Coronary artery (tissue), 2 donors: ENCODE results near the gene COL26A1.

ENCODE experiments used
- DNase-seq: peaks from one replicate; pipeline ENCODE4 v3.0.0-alpha.2; 2017; ENCODE audit warnings: low spot score
- H3K27ac ChIP-seq, 2 donors: fragments of 200-600 bp; sonication (generic); one replicate each; pipeline ENCODE4 v1.5.1; 2016 to 2019
- H3K4me3 ChIP-seq: fragments of 200-600 bp; sonication (generic); 2 replicates; pipeline ENCODE4 v1.5.1; 2016; ENCODE audit warnings: mild to moderate bottlenecking, moderate library complexity
- CTCF ChIP-seq: fragments of 200-600 bp; sonication (generic); IDR thresholded peaks from one replicate; pipeline ENCODE4 v1.5.1; 2019; ENCODE audit warnings: antibody characterized with exemption

Gene COL26A1

GRCh38 chr7:101542527-101543241, 180.0 kb downstream of the COL26A1 start:
- Histone ChIP-seq H3K4me3 (no peak overlapping the region), H3K27ac (no peak overlapping the region)
- TF ChIP-seq CTCF, result peak; percentile 90
- DNase-seq, result no peak

- H3K27ac ChIP-seq, result no peak overlapping the region
- no peak for DNase-seq
- H3K4me3 ChIP-seq, result no peak overlapping the region
- no peak for TF ChIP-seq CTCF
Observed at GRCh38 chr7:101543242-101543766, 180.6 kb downstream of the COL26A1 start.

- TF ChIP-seq CTCF, result no peak
Observed at GRCh38 chr7:101543846-101544245, 181.2 kb downstream of the COL26A1 start.

GRCh38 chr7:101545441-101546190, 182.9 kb downstream of the COL26A1 start:
- DNase-seq, result no peak
- no peak overlapping the region for H3K27ac ChIP-seq
- H3K4me3 ChIP-seq, result no peak overlapping the region
- no peak for TF ChIP-seq CTCF

More at GRCh38 chr7:101543846-101544245, 181.2 kb downstream of the COL26A1 start:
- DNase-seq, result no peak
- H3K27ac ChIP-seq, result no peak overlapping the region
- no peak overlapping the region for H3K4me3 ChIP-seq

- Histone ChIP-seq H3K4me3 (no peak overlapping the region), H3K27ac (no peak overlapping the region)
- no peak for TF ChIP-seq CTCF
- no peak for DNase-seq
Observed at GRCh38 chr7:101546308-101546936, 183.7 kb downstream of the COL26A1 start.

- no peak for DNase-seq
- no peak overlapping the region for H3K27ac ChIP-seq
- H3K4me3 ChIP-seq, result no peak overlapping the region
- TF ChIP-seq CTCF, result no peak
Observed at GRCh38 chr7:101547022-101547915, 184.6 kb downstream of the COL26A1 start.
